Effector CD4-positive, alpha-beta T cell (primary cell): ENCODE results near the gene ENTPD6.
"Not testable (repeated sequence)": the region's sequence is repeated elsewhere in the genome, so short reads cannot be mapped to it uniquely, and the experiment has no call there.

Experiments
- DNase-seq: peaks from one replicate; pipeline ENCODE4 v3.0.0-alpha.2; 2020

The ENTPD6 gene

DNA sequence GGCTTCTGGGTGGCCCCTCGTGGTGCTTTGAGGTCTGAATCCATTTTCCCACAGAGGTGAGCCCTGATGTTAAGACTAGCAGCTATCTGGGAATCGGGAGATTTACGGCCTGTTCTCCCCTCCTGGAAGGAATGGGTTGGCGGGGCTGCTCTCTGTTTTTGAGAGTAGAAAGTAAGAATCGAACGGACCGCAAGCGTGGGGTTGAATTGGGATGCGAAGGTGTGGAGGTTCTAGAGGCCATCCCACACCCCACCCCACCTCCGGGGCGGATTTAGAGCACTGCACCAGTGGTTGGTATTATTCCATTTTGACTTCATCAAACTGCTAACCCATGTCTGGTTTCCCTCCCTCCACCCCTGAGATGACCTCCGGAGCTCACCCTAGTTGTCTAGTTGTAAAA lies 63.8 kb downstream of the ENTPD6 start:
- DNase-seq: no peak

DNA sequence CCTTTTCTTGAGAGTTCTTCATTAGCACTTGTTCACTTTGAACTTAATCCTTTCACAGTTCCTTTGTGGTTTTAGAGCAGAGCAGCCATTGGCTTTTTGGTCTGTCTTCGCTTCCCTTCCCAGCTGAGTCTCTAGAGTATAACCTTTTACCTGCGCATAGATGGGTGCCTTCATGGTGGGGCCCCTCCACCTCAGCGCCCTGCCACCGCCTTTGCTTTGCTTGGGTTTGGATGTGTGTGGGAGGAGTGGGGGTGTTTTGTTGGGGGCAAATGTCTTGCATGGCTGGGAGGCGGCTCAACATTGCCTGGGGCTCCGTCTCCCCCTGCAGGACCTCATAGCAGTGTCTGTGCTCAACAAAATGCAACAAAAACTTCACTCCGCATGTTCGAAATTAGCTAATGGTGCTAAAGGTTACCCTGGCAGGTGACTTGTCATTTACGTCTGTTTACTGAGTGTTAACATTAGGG lies 64.3 kb downstream of the ENTPD6 start:
- no peak for DNase-seq

GRCh38 chr20:25260770-25261437 lies 65.4 kb downstream of the ENTPD6 start:
- DNase-seq: not testable (repeated sequence)

GRCh38 chr20:25269057-25269832 lies 73.7 kb downstream of the ENTPD6 start:
- DNase-seq: no peak

GRCh38 chr20:25269833-25270170 lies 74.3 kb downstream of the ENTPD6 start:
- no peak for DNase-seq

DNA sequence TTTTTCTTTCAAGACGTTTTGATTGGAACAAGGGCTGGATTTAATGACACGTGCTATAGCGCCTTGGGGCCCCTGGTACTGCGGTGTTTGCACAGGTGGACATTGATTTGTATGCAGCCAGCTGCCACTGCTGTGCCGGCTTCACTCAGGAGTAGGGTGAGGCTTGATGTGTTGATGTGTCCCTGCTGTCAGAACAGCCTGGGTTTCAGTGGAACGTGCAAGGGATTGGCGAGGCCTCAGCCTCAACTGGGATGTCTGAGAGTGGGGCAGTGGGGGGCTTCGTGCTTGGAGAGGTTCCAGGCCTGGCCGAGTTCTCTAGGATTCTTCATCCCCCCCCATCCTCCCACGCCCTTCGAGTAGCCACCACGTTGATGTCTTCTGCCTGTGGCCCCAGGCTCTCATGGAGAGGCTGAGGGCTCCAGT lies 75.3 kb downstream of the ENTPD6 start:
- no peak for DNase-seq

- DNase-seq: no peak
These were observed 76.1 kb downstream of the ENTPD6 start for GRCh38 chr20:25271486-25272222.

DNA sequence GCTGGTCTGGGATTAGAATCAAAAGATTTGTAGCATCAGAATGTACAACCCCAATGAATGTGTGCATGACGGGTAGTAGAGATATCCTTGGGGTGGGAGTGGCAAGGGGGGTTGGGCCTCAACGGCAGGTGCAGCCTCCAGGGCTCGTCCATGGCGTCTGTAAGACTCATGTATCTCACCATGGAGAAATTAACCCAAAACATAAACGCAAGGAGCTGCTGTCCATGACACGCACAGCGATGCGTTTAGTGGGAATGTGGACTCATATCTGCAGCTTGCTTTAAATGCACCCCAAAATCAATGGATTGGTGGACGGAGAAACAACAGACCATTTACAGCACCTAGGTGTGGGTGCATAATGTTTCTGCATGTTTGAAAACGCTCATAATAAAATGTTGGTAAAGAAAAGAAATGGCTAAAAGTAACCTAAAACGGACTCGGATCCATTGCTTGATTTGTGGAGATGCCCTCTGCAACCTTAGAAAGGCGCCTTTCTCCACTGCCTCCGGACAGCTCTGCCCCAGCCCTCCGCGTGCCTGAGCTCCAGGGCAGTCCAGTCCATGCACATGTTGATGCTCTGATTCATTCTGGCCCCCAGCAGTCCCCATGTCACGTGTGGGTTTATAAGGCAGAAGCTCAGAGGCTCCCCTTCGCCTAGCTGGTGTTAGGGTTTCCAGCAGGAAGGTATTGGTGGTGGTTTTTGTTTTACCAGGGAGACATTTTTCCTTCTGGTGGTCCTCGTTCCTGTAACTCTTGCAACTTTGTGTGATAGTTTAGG lies 76.9 kb downstream of the ENTPD6 start:
- no peak for DNase-seq

DNA sequence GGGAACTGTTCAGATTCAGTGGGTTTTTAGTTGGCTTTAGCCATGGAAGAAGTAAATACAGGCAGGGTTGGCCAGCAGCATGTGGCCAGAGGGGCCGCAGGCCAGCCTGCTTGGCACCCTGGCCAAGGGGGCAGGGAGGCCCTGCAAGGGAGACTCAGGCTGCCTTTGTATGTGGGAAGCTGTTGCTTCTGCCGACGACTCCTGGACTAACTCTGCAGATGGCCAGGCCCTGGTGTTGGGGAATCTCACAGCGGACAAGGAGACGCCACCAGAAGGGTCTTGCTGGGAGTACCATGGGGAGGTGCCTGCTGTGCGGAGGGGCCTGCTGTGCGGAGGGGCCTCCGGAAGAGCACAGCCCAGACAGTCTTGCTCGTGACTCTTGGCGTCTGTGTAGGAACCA lies 77.5 kb downstream of the ENTPD6 start:
- no peak for DNase-seq

- no peak for DNase-seq
These were observed 78.2 kb downstream of the ENTPD6 start for GRCh38 chr20:25273541-25274358.

DNA sequence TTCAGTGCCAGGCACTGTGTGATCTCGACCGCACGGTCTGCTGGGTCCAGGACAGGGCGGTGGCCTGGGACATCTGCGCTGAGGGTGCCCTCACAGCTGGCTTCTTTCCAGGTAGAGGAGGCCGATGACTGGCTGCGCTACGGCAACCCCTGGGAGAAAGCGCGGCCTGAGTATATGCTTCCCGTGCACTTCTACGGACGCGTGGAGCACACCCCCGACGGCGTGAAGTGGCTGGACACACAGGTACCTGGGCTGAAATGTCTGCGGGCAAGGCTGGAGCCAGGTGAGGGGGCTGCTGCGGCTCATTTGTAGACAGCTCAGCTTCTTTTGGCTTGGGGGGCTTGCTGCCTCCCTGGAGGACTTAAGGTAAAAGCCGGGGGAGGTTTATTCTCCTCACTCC lies 79.0 kb downstream of the ENTPD6 start:
- DNase-seq: no peak

DNA sequence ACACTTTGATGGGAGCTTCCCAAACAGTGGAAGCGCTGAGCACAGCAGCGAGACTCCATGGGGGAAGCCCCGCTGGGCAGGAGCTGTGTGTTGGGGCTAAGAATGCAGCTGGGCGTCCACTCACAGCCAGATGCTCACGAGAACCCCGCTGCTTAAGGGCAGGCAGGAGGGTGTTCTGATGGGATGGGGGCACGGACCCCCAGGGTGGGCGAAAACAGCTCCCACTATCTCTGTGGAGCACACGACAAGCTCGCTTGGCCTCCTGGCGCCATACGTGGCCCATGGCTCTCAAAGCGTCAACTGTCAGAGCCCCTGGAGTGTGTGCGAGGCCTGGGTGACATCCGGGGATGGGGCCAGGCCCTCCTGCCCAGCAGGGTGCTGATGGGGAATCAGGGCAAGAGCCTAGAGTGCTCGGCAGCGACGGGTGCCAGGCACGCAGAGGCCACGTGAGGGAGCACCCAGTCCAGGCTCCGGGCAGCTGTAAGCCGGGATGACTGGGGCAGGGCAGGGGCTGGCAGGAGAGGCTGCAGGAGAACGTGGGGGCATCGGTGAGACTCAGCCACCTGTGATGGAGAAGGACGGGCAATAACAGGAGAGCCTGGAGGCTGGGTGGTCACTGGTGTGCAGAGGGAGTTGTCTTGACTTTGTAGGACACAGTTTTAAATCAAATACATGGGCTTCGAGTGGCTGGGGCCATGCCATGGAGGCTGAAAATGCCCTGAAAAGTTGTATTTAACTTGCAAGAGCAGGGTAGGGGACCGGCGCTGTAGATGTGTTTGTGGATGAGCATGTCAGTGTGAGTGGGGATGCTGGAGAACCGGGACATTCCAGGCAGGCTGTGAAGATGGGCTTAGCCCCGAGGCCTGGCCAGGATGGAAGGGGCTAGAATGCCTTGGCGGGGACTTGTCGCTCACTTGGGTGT lies 79.6 kb downstream of the ENTPD6 start:
- no peak for DNase-seq

DNA sequence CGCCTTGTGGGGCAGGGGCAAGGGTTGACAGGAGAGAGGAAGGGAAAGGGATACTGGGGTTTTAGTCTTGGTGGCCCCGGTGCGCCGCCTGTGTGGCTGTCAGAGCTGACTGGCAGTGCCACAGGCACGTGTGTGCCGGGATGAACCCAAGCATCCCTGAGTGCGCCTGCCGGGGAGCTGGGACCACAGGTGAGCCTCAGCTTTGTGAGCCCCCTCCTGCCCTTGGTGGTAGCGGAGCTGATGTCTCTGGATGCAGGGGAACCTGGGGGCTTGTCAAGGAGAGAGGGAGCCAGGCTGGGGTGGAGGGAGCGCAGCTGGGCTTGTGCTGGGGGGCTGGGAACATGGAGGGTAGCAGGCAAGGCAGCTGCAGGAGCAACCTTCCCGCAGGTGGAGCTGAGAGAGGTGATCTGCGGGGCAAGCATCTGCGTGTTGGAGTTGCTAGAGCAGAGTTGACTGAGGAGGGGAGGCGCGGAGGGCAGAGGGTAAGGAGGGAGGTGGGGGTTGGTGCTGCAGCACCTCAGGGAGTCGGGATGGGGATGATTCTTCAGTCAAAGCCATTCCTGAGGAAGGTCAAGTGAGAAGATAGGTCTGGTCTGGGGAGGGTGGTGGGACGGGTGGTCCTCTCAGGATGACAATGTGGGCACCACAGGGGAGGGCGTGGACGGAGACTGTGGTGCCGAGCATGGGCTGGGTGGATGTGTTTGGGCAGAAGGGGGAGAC lies 80.5 kb downstream of the ENTPD6 start:
- no peak for DNase-seq
